ENCODE results near the gene RABL2A.
"Not testable (repeated sequence)": the region's sequence is repeated elsewhere in the genome, so short reads cannot be mapped to it uniquely, and the experiment has no call there.

Gene RABL2A

DNA sequence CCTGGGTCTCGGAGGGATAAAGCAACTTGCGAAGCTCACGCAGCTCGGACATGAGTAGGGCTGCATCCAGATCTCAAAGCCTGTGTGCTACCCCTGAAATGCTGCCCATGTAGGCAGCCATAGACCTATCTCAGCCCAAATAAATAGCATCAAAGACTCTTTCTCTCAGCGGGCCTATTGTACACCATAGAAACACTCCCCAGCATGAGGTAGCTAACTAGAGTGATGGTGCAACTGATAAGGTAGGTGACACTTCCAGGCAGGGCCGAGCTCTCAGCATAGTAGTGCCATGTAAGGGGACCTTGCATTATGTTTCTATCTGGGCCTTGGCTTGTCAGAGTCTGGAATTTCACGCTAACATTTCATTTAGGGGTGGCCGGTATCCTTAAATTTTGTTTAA is 52.4 kb downstream of the RABL2A start:
- no peak for DNase-seq

GRCh38 chr2:113685471-113685870 is 58.4 kb downstream of the RABL2A start:
- DNase-seq, result no peak

- DNase-seq, result no peak
Observed at GRCh38 chr2:113686537-113686936, 59.5 kb downstream of the RABL2A start.

- not testable (repeated sequence) for DNase-seq
Observed at GRCh38 chr2:113690871-113691270, 63.8 kb downstream of the RABL2A start.

Measured in right kidney (tissue), 1 donor.